SK-N-SH (cell line): Measurements from ENCODE around the gene PDZD2. TPM values are rescaled to one million over a fixed set of nuclear protein-coding genes. Genes with fewer than 3 reads are reported as not detected.

ENCODE experiments used
- CTCF ChIA-PET: fragments of 300-600, 350-600 bp; formaldehyde crosslinking; extraction: SDS; loops from one replicate; lab custom pipeline; 2021; lab: Yijun Ruan, JAX
- POLR2A ChIA-PET: fragments of 350-600 bp; sonication (Branson Sonifier 250); formaldehyde crosslinking; extraction: SDS; loops from one replicate; lab custom pipeline; 2020; ENCODE audit warnings: antibody characterized with exemption, inconsistent platforms; lab: Yijun Ruan, JAX
- DNase-seq: peaks from one replicate; pipeline ENCODE4 v3.0.0; 2012
- H2AFZ ChIP-seq: fragments of 200-600 bp; sonication (generic); 2 replicates; pipeline ENCODE4 v1.8.1; 2016; ENCODE audit warnings: antibody characterized with exemption, mild to moderate bottlenecking, low read depth
- H3F3A ChIP-seq: fragments of 200-600 bp; sonication (generic); replicated peaks from 2 replicates; pipeline ENCODE3; 2016; ENCODE audit warnings: antibody characterized with exemption, mild to moderate bottlenecking; ENCODE audit not compliant: insufficient read depth
- H3K27ac ChIP-seq, 2 experiments: fragments of 200-500 bp in 1 of 2; fragments of 200-600 bp in 1 of 2; sonication (Bioruptor generic) in 1 of 2; sonication (generic), shearing (Covaris generic) in 1 of 2; 2 replicates each; pipeline versions ENCODE4 v1.5.1 to v1.6.1; 2014 to 2016; ENCODE audit warnings: low read depth in 2 of 2, inconsistent platforms in 1 of 2, low read length in 1 of 2, mild to moderate bottlenecking in 1 of 2, mixed read lengths in 1 of 2
- H3K27me3 ChIP-seq: fragments of 200-600 bp; sonication (generic), shearing (Covaris generic); 2 replicates; pipeline ENCODE4 v1.6.1; 2016; ENCODE audit warnings: mixed run types; ENCODE audit not compliant: insufficient read depth
- H3K36me3 ChIP-seq, 2 experiments: fragments of 200-500 bp in 1 of 2; fragments of 200-600 bp in 1 of 2; sonication (Bioruptor generic) in 1 of 2; sonication (generic) in 1 of 2; replicated peaks in 1 of 2; 2 replicates each; pipeline versions ENCODE3 to v1.5.1; 2014 to 2016; ENCODE audit warnings: low read length in 1 of 2, mild to moderate bottlenecking in 1 of 2; ENCODE audit not compliant: insufficient read depth in 2 of 2, control insufficient read depth in 1 of 2
- H3K4me1 ChIP-seq, 2 experiments: fragments of 200-500 bp in 1 of 2; fragments of 200-600 bp in 1 of 2; sonication (Bioruptor generic) in 1 of 2; sonication (generic), shearing (Covaris generic) in 1 of 2; 2 replicates each; pipeline versions ENCODE4 v1.5.1 to v1.6.1; 2014 to 2016; ENCODE audit warnings: low read depth in 1 of 2, low read length in 1 of 2, mixed run types in 1 of 2; ENCODE audit not compliant: insufficient read depth in 2 of 2, control insufficient read depth in 1 of 2
- H3K4me2 ChIP-seq: fragments of 200-600 bp; sonication (generic), shearing (Covaris generic); 2 replicates; pipeline ENCODE4 v1.6.1; 2017; ENCODE audit warnings: mixed run types
- H3K4me3 ChIP-seq, 2 experiments: fragments of 200-500 bp in 1 of 2; fragments of 200-600 bp in 1 of 2; sonication (Bioruptor generic) in 1 of 2; sonication (generic), shearing (Covaris generic) in 1 of 2; 2 replicates each; pipeline versions ENCODE4 v1.5.1 to v1.8.1; 2014 to 2016; ENCODE audit warnings: low read depth in 2 of 2, inconsistent platforms in 1 of 2, low read length in 1 of 2, mild to moderate bottlenecking in 1 of 2, mixed read lengths in 1 of 2, moderate library complexity in 1 of 2
- H3K79me2 ChIP-seq: fragments of 200-600 bp; sonication (generic); 2 replicates; pipeline ENCODE4 v1.8.1; 2017; ENCODE audit warnings: mild to moderate bottlenecking; ENCODE audit not compliant: insufficient read depth
- H3K9ac ChIP-seq: fragments of 200-600 bp; sonication (generic); 2 replicates; pipeline ENCODE4 v1.6.1; 2017; ENCODE audit warnings: mixed run types
- H3K9me2 ChIP-seq: fragments of 200-600 bp; sonication (generic); 2 replicates; pipeline ENCODE4 v1.6.1; 2017; ENCODE audit warnings: mixed run types
- H3K9me3 ChIP-seq: fragments of 200-600 bp; sonication (generic); 2 replicates; pipeline ENCODE4 v1.6.1; 2017; ENCODE audit warnings: mixed run types, mild to moderate bottlenecking, moderate library complexity
- H4K20me1 ChIP-seq: fragments of 200-600 bp; sonication (generic); 2 replicates; pipeline ENCODE4 v1.6.1; 2017; ENCODE audit warnings: mild to moderate bottlenecking, mixed run types; ENCODE audit not compliant: insufficient read depth
- CHD2 ChIP-seq: fragments of 150-350 bp; IDR thresholded peaks from 2 replicates; pipeline ENCODE4 v1.6.1; 2018; ENCODE audit warnings: low read length; ENCODE audit not compliant: partially characterized antibody
- ELF1 ChIP-seq: IDR thresholded peaks from 2 replicates; pipeline ENCODE4 v1.4.0; 2012
- EP300 ChIP-seq, 2 experiments: IDR thresholded peaks; 2 replicates each; pipeline versions ENCODE4 v1.4.0 to v1.6.1; 2012; ENCODE audit warnings: borderline replicate concordance in 1 of 2, low read depth in 1 of 2, low read length in 1 of 2
- GABPA ChIP-seq: IDR thresholded peaks from 2 replicates; pipeline ENCODE4 v1.4.0; 2012; ENCODE audit warnings: low read depth, mild to moderate bottlenecking
- NFIC ChIP-seq: IDR thresholded peaks from 2 replicates; pipeline ENCODE4 v1.4.0; 2012; ENCODE audit warnings: borderline replicate concordance
- POLR2AphosphoS5 ChIP-seq: IDR thresholded peaks from 2 replicates; pipeline ENCODE4 v1.6.1; 2012; ENCODE audit warnings: low read depth, low read length
- SMC3 ChIP-seq: IDR thresholded peaks from 2 replicates; pipeline ENCODE4 v1.6.1; 2012; ENCODE audit warnings: low read depth, low read length, improper control_type of control experiment
- TAF1 ChIP-seq: IDR thresholded peaks from 2 replicates; pipeline ENCODE4 v1.6.1; 2012; ENCODE audit warnings: low read depth, mild to moderate bottlenecking, low read length, moderate library complexity, borderline replicate concordance
- TCF12 ChIP-seq: IDR thresholded peaks from 2 replicates; pipeline ENCODE4 v1.4.0; 2012
- TEAD4 ChIP-seq: IDR thresholded peaks from 2 replicates; pipeline ENCODE4 v1.4.0; 2012; ENCODE audit warnings: mild to moderate bottlenecking, borderline replicate concordance; ENCODE audit not compliant: insufficient read depth
- YY1 ChIP-seq: IDR thresholded peaks from 2 replicates; pipeline ENCODE4 v1.4.0; 2012; ENCODE audit warnings: low read depth, mild to moderate bottlenecking
- WGBS: methylation state at CpG from one replicate; pipeline ENCODE4 v1.1.6; 2017; ENCODE audit warnings: low lambda C conversion rate; 5-methylcytosine and 5-hydroxymethylcytosine counted together
- polyA plus RNA-seq, 3 experiments: library from polyadenylated mRNA; depleted of rRNA; stranded (reverse); fragments of >200 nt; gene quantifications; 2 replicates each; pipeline ENCODE4 v1.2.3, GENCODE V29; 2012
- TF ChIP-seq, protein P1 (sequence below): fragments of 150-350 bp; IDR thresholded peaks from 2 replicates; pipeline ENCODE4 v1.6.1; 2016; ENCODE audit warnings: mild to moderate bottlenecking, low read depth, low read length
- TF ChIP-seq, protein P2 (sequence below): IDR thresholded peaks from 2 replicates; pipeline ENCODE4 v1.6.1; 2012; ENCODE audit warnings: mild to moderate bottlenecking, low read depth, low read length, moderate library complexity
- TF ChIP-seq, protein P3 (sequence below): IDR thresholded peaks from 2 replicates; pipeline ENCODE4 v1.4.0; 2012; ENCODE audit warnings: low read depth, borderline replicate concordance

Gene PDZD2
- polyA plus RNA-seq, 1 of the 3 experiments (the other 2 are of a cell fraction) = 0.13 TPM

DNA sequence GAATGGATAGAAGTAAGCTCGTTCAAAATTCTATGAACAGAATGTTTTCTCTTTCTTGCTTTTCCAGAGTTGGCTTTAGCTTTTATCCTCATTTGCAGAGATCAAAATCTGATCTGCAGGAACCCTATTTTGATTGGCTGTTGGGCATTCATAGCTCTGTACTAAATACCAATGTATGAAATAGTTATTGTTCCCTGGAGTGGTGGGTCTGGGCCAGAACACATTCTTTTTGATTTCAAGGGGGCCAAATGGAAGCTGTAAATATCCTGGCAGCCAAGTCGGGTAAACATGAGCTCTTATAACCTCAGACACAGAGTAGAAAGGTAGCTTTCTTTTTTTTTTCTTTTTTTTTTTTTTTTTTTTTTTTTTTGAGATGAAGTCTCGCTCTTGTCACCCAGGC, 241.5 kb downstream of the PDZD2 start:
- TF ChIP-seq NFIC = no peak
- POLR2A ChIA-PET = no interaction called here

DNA sequence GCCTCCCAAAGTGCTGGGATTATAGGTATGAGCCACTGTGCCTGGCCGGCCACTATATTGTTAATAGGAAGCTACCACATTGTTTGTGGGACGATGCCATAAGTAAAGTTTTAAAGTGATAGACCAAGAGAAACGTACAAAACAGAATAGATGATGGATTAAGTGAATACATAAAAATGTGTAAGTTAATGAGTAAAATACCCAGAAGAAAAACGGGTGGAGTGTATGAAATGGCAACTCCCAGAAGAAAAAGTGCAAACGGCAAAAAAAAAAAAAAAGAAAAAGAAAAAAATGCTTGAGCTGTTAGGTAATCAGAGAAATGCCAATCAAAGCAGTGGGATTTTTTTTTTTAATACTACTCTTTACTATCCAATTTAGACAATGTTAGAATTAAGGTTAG, 246.0 kb downstream of the PDZD2 start:
- H3K27me3 ChIP-seq = peaks cover 13% of the 10 kb centered on the region
- no peaks in the 10 kb centered on the region for H3F3A ChIP-seq
- no peak overlapping the region for H3K27ac ChIP-seq
- no peaks in the 10 kb centered on the region for H3K4me1 ChIP-seq
- H3K9me3 ChIP-seq = no peaks in the 10 kb centered on the region
- no peak for DNase-seq
- no peak overlapping the region for H3K4me2 ChIP-seq
- no peak overlapping the region for H3K4me3 ChIP-seq
- ChIA-PET CTCF (interaction anchor here (1.6 to 2.4 kb wide), 2 partner anchors 76 to 192 kb away, joined by 3 to 6 read pairs; no protein-coding TSS in a partner anchor), POLR2A (no interaction called here)
- 45% methylated on average over 5 of the region's 5 CpGs for WGBS
- H4K20me1 ChIP-seq = no peaks in the 10 kb centered on the region
- H3K79me2 ChIP-seq = no peaks in the 10 kb centered on the region
- no peak overlapping the region for H2AFZ ChIP-seq
- H3K9ac ChIP-seq = no peak overlapping the region
- TF ChIP-seq, protein P1, sequence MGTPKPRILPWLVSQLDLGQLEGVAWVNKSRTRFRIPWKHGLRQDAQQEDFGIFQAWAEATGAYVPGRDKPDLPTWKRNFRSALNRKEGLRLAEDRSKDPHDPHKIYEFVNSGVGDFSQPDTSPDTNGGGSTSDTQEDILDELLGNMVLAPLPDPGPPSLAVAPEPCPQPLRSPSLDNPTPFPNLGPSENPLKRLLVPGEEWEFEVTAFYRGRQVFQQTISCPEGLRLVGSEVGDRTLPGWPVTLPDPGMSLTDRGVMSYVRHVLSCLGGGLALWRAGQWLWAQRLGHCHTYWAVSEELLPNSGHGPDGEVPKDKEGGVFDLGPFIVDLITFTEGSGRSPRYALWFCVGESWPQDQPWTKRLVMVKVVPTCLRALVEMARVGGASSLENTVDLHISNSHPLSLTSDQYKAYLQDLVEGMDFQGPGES = no peak
- TF ChIP-seq POLR2AphosphoS5 (no peak), SMC3 (no peak), EP300 (IDR thresholded peaks at IDR 0.05; ENCODE audit: borderline replicate concordance in 1 of 2, low read depth in 1 of 2, low read length in 1 of 2) (no peak), TCF12 (no peak), ELF1 (no peak), TAF1 (no peak), GABPA (no peak), CHD2 (no peak), TEAD4 (no peak), YY1 (no peak)
- TF ChIP-seq, protein P2, sequence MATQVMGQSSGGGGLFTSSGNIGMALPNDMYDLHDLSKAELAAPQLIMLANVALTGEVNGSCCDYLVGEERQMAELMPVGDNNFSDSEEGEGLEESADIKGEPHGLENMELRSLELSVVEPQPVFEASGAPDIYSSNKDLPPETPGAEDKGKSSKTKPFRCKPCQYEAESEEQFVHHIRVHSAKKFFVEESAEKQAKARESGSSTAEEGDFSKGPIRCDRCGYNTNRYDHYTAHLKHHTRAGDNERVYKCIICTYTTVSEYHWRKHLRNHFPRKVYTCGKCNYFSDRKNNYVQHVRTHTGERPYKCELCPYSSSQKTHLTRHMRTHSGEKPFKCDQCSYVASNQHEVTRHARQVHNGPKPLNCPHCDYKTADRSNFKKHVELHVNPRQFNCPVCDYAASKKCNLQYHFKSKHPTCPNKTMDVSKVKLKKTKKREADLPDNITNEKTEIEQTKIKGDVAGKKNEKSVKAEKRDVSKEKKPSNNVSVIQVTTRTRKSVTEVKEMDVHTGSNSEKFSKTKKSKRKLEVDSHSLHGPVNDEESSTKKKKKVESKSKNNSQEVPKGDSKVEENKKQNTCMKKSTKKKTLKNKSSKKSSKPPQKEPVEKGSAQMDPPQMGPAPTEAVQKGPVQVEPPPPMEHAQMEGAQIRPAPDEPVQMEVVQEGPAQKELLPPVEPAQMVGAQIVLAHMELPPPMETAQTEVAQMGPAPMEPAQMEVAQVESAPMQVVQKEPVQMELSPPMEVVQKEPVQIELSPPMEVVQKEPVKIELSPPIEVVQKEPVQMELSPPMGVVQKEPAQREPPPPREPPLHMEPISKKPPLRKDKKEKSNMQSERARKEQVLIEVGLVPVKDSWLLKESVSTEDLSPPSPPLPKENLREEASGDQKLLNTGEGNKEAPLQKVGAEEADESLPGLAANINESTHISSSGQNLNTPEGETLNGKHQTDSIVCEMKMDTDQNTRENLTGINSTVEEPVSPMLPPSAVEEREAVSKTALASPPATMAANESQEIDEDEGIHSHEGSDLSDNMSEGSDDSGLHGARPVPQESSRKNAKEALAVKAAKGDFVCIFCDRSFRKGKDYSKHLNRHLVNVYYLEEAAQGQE = no peak
- TF ChIP-seq, protein P3, sequence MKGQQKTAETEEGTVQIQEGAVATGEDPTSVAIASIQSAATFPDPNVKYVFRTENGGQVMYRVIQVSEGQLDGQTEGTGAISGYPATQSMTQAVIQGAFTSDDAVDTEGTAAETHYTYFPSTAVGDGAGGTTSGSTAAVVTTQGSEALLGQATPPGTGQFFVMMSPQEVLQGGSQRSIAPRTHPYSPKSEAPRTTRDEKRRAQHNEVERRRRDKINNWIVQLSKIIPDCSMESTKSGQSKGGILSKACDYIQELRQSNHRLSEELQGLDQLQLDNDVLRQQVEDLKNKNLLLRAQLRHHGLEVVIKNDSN = no peak
- no peaks in the 10 kb centered on the region for H3K36me3 ChIP-seq
- no peaks in the 10 kb centered on the region for H3K9me2 ChIP-seq

More for the DNA sequence above, 241.5 kb downstream of the PDZD2 start:
- CTCF ChIA-PET = interaction anchor here (1.1 kb wide), 1 partner anchor 55 kb away, joined by 3 read pairs; no protein-coding TSS in a partner anchor
- no peaks in the 10 kb centered on the region for H4K20me1 ChIP-seq
- peaks cover 7% of the 10 kb centered on the region; the same call in 1 of the 2 replicates for H3K27me3 ChIP-seq
- H3K27ac ChIP-seq = no peak overlapping the region
- no peaks in the 10 kb centered on the region for H3K4me1 ChIP-seq
- H3K9me2 ChIP-seq = no peaks in the 10 kb centered on the region
- H3K79me2 ChIP-seq = no peaks in the 10 kb centered on the region
- no peaks in the 10 kb centered on the region for H3K36me3 ChIP-seq
- no peak overlapping the region for H2AFZ ChIP-seq
- H3F3A ChIP-seq = no peaks in the 10 kb centered on the region
- H3K4me2 ChIP-seq = no peak overlapping the region
- no peak overlapping the region for H3K9ac ChIP-seq
- no peaks in the 10 kb centered on the region for H3K9me3 ChIP-seq
- no peak for DNase-seq
- no peak overlapping the region for H3K4me3 ChIP-seq
- 35% methylated on average over 3 of the region's 3 CpGs for WGBS
